GM12891 (cell line): ENCODE measurements around the gene NALCN.

Experiments
- POLR2A ChIP-seq: IDR thresholded peaks from 2 replicates; pipeline ENCODE4 v1.6.1; 2011; ENCODE audit warnings: low read depth, low read length, control low read depth
- POLR2AphosphoS5 ChIP-seq: IDR thresholded peaks from 2 replicates; pipeline ENCODE4 v1.6.1; 2011; ENCODE audit warnings: low read depth, low read length, control low read depth
- POU2F2 ChIP-seq: IDR thresholded peaks from 2 replicates; pipeline ENCODE4 v1.6.1; 2011; ENCODE audit warnings: low read depth, mild to moderate bottlenecking, control low read depth, low read length, moderate library complexity
- SPI1 ChIP-seq: IDR thresholded peaks from 2 replicates; pipeline ENCODE4 v1.6.1; 2011; ENCODE audit warnings: low read depth, low read length, control low read depth
- TAF1 ChIP-seq: IDR thresholded peaks from 2 replicates; pipeline ENCODE4 v1.6.1; 2011; ENCODE audit warnings: low read depth, low read length, control low read depth

- TF ChIP-seq POLR2A, result no peak
- TF ChIP-seq POLR2AphosphoS5, result no peak
- TF ChIP-seq TAF1, result no peak
- no peak for TF ChIP-seq SPI1
- TF ChIP-seq POU2F2, result no peak
Observed at GRCh38 chr13:101412076-101412475, 4.2 kb downstream of the NALCN start.
